ENCODE results near the gene PTPN7. TPM values are rescaled to one million over a fixed set of nuclear protein-coding genes. Genes with fewer than 3 reads are reported as not detected.
A peak's percentile ranks its signal among the peaks of the same experiment; 100 is the strongest.

PTPN7 gene
- total RNA-seq, 1 donor from 2014 or later = 7.9 TPM

GRCh38 chr1:202130297-202130721 lies 30.1 kb downstream of the PTPN7 start:
- peaks cover 73% of the 10 kb centered on the region for H3K4me1 ChIP-seq
- no peak for TF ChIP-seq POLR2A (IDR thresholded peaks at IDR 0.05)
- H3K27me3 ChIP-seq = no peaks in the 10 kb centered on the region
- no peak overlapping the region for H3K4me3 ChIP-seq
- intact Hi-C loops (cut with DNase I) = loop anchor here (5.0 kb wide), 1 partner anchor 118 kb away; the partner anchor contains the start of gene ELF3
- DNase-seq (ENCODE audit: extremely low spot score in 2 of 2) = no peak
- H3K9me3 ChIP-seq = no peaks in the 10 kb centered on the region
- peaks cover 0 to 22% of the 10 kb centered on the region in 2 donors for H3K36me3 ChIP-seq
- H3K27ac ChIP-seq = peak overlapping the region; percentile 93

GRCh38 chr1:202129453-202130296 lies 30.7 kb downstream of the PTPN7 start:
- no peaks in the 10 kb centered on the region for H3K27me3 ChIP-seq
- no peak overlapping the region for H3K4me3 ChIP-seq
- no peak for DNase-seq (ENCODE audit: extremely low spot score in 2 of 2)
- no peaks in the 10 kb centered on the region for H3K9me3 ChIP-seq
- peaks cover 67% of the 10 kb centered on the region for H3K4me1 ChIP-seq
- intact Hi-C loops (cut with DNase I) = loop anchor here (5.0 kb wide), 1 partner anchor 117 kb away; the partner anchor contains the start of gene ELF3
- TF ChIP-seq POLR2A (IDR thresholded peaks at IDR 0.05) (no peak), CTCF (IDR thresholded peaks at IDR 0.05) (no peak), POLR2AphosphoS5 (IDR thresholded peaks at IDR 0.05; ENCODE audit: insufficient read depth in 1 of 2, low read depth in 1 of 2) (no peak)
- peak overlapping the region; percentile 93 for H3K27ac ChIP-seq
- H3K36me3 ChIP-seq = peaks cover 0 to 15% of the 10 kb centered on the region in 2 donors

GRCh38 chr1:202127836-202128622 lies 32.4 kb downstream of the PTPN7 start:
- H3K27me3 ChIP-seq = no peaks in the 10 kb centered on the region
- H3K4me1 ChIP-seq = peaks cover 50% of the 10 kb centered on the region
- DNase-seq (ENCODE audit: extremely low spot score in 2 of 2) = no peak
- TF ChIP-seq POLR2A (IDR thresholded peaks at IDR 0.05) = no peak
- TF ChIP-seq POLR2AphosphoS5 (IDR thresholded peaks at IDR 0.05; ENCODE audit: insufficient read depth in 1 of 2, low read depth in 1 of 2) = no peak
- TF ChIP-seq CTCF (IDR thresholded peaks at IDR 0.05) = no peak
- no peaks in the 10 kb centered on the region for H3K9me3 ChIP-seq
- no peak overlapping the region for H3K4me3 ChIP-seq
- intact Hi-C loops (cut with DNase I) = no loop called here
- H3K36me3 ChIP-seq = peaks cover 0 to under 1% of the 10 kb centered on the region in 2 donors
- H3K27ac ChIP-seq = no peak overlapping the region

GRCh38 chr1:202127061-202127460 lies 33.3 kb downstream of the PTPN7 start:
- no peaks in the 10 kb centered on the region for H3K27me3 ChIP-seq
- intact Hi-C loops (cut with DNase I) = no loop called here
- no peak overlapping the region for H3K4me3 ChIP-seq
- H3K27ac ChIP-seq = no peak overlapping the region
- no peak for TF ChIP-seq POLR2AphosphoS5 (IDR thresholded peaks at IDR 0.05; ENCODE audit: insufficient read depth in 1 of 2, low read depth in 1 of 2)
- TF ChIP-seq CTCF (IDR thresholded peaks at IDR 0.05) = no peak
- TF ChIP-seq POLR2A (IDR thresholded peaks at IDR 0.05) = no peak
- DNase-seq (ENCODE audit: extremely low spot score in 2 of 2) = no peak
- peaks cover 41% of the 10 kb centered on the region for H3K4me1 ChIP-seq
- no peaks in the 10 kb centered on the region for H3K9me3 ChIP-seq
- H3K36me3 ChIP-seq = no peaks in the 10 kb centered on the region

GRCh38 chr1:202126426-202126825 lies 34.0 kb downstream of the PTPN7 start:
- DNase-seq (ENCODE audit: extremely low spot score in 2 of 2) = no peak
- no peaks in the 10 kb centered on the region for H3K9me3 ChIP-seq
- TF ChIP-seq POLR2A (IDR thresholded peaks at IDR 0.05) = no peak
- peaks cover 34% of the 10 kb centered on the region for H3K4me1 ChIP-seq
- H3K36me3 ChIP-seq = no peaks in the 10 kb centered on the region
- no peaks in the 10 kb centered on the region for H3K27me3 ChIP-seq
- no peak overlapping the region for H3K4me3 ChIP-seq
- H3K27ac ChIP-seq = no peak overlapping the region
- intact Hi-C loops (cut with DNase I) = no loop called here
